RPMI7951 (cell line): ENCODE results near the gene FOXR1. TPM values are rescaled to one million over a fixed set of nuclear protein-coding genes. Genes with fewer than 3 reads are reported as not detected.

ENCODE experiments used
- DNase-seq: peaks from one replicate; pipeline ENCODE4 v3.0.0-alpha.2; 2012; ENCODE audit warnings: low read depth
- total RNA-seq: library from RNA; depleted of rRNA; stranded (reverse); fragments of >200 nt; shearing (Covaris generic); gene quantifications from 2 replicates; pipeline ENCODE4 v1.2.3, GENCODE V29; 2014; rRNA removed

The FOXR1 gene, protein sequence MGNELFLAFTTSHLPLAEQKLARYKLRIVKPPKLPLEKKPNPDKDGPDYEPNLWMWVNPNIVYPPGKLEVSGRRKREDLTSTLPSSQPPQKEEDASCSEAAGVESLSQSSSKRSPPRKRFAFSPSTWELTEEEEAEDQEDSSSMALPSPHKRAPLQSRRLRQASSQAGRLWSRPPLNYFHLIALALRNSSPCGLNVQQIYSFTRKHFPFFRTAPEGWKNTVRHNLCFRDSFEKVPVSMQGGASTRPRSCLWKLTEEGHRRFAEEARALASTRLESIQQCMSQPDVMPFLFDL
- not detected in 2 replicates for total RNA-seq

DNA sequence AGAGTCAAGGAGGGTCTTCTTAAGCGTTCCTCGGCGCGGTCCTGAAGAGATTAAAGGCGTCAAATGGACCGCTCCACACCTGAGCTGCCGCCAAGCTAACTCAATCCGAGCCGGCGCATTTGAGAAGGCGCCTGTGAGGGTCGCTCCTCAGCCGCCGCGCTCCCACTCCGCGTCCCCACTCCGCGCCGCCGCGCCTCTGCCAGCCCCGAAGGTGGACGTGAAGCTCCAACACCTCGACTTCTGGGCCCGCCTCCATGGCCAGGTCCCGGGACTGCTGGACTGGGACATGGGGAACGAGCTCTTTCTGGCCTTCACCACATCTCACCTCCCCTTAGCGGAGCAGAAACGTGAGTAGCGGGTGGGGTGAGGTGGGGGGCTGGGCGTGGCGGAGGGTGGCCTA, at the start of gene FOXR1:
Gene FOXR1 (plus strand): TSS at position 116 of the 400 bp plus-strand sequence. CDS start 171 bp downstream, at position 287.
- DNase-seq, result no peak

- peak; percentile 80 for DNase-seq
Observed at GRCh38 chr11:118921929-118922744, 49.4 kb upstream of the FOXR1 start.

GRCh38 chr11:118922745-118923627, 48.6 kb upstream of the FOXR1 start:
- no peak for DNase-seq

DNA sequence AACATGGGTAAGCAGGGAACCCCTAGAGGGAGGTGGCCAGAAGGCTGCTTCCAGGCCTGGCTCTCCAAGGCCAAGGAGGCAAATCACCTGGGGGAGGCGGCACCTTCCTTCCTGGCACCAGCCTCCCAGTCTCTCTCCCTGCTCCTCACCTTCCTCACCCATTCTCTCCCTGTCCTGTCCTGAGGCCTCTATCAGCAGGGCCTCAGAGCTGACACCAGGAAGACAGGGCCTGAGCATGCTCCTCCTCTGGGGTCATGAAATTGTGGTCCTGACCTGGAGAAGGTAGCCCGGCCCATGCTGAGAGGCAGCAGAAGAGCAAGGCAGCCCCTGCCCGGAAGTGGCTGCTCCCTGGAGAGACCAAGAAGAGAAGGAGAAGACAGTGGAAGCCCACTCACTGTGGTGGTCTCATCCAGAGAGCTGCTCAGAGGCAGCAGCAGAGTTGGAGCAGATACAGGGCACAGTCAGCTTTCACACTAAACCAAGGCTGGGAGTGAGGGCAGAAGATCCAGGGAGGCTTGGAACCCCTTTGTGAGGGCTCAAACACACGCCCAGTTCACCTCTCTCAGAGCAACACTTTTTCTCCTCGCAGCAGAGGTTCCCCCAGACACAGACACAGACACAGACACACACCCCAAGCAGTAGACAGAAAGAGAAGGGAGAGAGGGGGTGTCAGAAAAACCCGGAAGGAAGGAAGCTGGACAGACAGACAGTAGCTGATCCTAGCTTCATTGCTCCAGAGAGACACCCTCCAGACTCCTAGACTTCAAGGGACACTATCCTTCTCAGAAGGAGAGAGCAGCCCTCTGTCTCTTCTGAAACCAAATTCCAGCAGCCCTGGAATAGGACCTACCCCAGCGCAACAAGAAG, 47.6 kb upstream of the FOXR1 start:
- no peak for DNase-seq

- no peak for DNase-seq
Observed at GRCh38 chr11:118924591-118925585, 46.7 kb upstream of the FOXR1 start.

DNA sequence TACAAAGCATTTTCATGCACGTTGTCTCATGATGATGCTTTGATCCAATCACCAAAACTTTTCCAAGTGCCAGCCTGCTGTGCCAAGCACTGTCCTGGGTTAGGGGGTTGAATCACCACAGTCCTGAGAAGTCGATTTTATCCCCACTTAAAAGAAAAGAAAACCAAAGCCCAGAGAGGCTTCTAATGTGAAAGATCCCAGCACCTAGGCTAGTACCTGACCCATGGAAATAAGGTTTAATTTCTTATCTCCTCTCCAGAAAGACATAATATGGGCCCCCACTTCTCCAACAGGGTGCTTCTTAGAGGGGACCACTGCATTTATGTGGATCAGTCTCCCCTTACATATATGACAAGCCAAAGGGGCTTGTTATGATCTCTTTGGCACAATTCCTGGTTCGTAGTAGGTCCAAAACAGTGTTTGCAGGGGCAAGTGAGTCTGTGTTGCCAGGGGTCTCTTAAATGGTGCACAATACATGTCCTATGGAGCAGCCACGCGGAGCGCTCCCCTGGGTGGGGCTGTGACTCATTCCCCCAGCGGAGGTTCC, 43.9 kb upstream of the FOXR1 start:
- DNase-seq, result no peak

DNA sequence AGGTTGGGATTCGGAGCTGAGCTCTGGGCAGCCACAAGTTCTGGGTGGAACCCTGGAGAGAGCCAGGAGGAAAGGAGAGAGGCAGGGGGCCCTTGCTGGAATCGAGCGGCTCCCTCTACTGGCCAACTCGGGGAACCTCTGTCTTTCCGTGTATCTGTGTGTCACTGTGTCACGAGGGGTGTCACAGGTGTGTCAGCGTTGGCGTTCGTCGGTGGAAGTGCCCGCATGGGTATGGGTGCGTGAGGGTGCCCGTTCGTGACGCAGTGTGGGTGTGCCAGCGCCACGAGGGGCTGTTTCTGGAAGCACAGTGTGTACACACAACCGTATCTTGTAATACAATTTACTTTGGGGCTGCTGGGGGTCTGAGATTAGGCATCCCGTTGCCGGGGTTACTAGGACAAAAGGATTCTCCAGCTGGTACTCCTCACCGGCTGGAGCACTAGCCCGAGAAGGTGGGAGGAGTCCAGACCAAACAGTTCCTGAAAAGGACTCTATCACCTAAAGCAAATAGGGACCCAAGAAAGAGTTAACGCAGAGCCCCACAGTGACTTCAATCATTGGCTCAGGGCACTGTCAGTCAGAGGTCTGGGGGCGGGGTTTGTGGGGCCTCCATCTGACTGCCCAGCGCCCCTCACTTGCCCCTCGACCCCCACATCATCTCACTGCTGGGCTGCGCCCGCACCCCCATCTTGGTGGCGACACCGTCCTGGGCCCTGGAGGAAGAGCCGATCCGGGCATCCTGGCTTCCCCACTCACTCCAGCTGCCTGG, 43.3 kb upstream of the FOXR1 start:
- DNase-seq, result peak; percentile 95

DNA sequence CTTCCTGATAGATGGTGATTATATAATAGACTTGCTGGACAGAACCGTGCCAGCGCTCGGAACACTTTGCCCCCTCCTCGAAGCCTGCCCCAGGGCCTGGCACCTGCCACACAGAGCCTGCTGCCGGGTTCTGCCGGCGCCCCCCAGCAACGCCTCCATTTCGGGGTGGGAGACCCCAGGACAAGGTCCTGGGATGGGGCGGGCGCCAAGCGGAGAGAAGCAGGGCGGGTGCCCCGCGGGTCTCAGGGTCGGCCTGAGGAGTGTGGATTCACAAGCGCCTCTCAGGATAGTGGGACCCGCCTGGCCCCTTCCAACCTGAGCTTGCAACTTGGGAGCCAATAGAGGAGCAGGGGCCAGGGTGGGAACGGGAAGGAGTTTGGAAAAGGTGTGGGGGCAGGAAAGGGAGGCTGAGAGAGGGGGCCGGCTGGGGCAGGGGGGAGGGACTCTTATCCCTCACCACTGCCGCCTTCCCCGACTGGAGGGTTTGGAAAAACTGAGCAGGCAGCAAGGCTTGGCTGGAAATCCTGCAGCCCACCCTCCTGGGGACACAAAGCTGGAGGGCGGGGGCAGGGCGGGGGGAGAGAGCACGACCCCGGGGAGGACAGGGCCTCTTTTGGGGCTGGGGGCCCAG, 42.6 kb upstream of the FOXR1 start:
- peak; percentile 66 for DNase-seq

- DNase-seq, result peak; percentile 84
Observed at GRCh38 chr11:118929501-118930093, 42.0 kb upstream of the FOXR1 start.

- peak; percentile 69 for DNase-seq
Observed at GRCh38 chr11:118930094-118930712, 41.4 kb upstream of the FOXR1 start.

DNA sequence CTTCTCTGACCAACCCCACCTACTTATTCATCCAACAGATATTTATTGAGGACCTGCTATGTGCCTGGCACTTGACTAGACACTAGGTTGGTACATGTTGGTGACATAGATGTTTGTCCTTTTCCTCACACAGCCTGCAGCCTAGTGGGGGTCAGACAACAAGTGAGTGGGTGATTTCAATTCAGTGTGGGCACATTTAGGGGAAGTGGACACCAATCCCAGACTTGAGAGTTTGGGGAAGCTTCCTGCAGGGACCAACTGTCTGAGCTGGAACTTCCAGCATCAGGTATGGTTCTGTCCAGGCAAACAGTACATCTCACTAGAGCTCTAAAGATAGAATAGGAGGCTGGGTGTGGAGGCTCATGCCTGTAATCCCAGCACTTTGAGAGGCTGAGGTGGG, 40.0 kb upstream of the FOXR1 start:
- no peak for DNase-seq

- DNase-seq, result no peak
Observed at GRCh38 chr11:118933486-118933885, 38.1 kb upstream of the FOXR1 start.

DNA sequence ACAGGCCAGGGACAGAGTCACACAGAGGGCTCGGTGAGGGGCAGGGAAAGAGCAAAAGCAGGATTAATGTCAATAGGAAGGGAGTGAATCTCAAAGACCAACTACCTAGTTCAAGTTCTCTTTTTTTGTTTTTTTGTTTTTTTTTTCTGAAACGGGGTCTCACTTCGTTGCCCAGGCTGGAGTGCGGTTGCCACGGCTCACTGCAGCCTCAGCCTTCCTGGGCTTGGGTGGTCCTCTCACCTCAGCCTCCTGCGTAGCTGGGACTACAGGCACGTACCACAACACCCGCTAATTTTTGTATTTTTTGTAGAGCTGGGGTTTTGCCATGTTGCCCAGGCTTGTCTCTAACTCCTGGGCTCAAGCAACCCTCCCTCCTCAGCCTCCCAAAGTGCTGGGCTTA, 36.2 kb upstream of the FOXR1 start:
- no peak for DNase-seq

- DNase-seq, result peak; percentile 90
Observed at GRCh38 chr11:118938491-118939403, 32.8 kb upstream of the FOXR1 start.

- DNase-seq, result no peak
Observed at GRCh38 chr11:118939404-118939915, 32.1 kb upstream of the FOXR1 start.
